GM12874 (cell line): ENCODE measurements around the gene EIF3L.
A peak's percentile ranks its signal among the peaks of the same experiment; 100 is the strongest.

Experiments
- CTCF ChIP-seq: IDR thresholded peaks from 2 replicates; pipeline ENCODE4 v1.5.1; 2011; ENCODE audit warnings: low read depth, mild to moderate bottlenecking, control low read depth, low read length, moderate library complexity; ENCODE audit not compliant: insufficient read depth

The EIF3L gene

DNA sequence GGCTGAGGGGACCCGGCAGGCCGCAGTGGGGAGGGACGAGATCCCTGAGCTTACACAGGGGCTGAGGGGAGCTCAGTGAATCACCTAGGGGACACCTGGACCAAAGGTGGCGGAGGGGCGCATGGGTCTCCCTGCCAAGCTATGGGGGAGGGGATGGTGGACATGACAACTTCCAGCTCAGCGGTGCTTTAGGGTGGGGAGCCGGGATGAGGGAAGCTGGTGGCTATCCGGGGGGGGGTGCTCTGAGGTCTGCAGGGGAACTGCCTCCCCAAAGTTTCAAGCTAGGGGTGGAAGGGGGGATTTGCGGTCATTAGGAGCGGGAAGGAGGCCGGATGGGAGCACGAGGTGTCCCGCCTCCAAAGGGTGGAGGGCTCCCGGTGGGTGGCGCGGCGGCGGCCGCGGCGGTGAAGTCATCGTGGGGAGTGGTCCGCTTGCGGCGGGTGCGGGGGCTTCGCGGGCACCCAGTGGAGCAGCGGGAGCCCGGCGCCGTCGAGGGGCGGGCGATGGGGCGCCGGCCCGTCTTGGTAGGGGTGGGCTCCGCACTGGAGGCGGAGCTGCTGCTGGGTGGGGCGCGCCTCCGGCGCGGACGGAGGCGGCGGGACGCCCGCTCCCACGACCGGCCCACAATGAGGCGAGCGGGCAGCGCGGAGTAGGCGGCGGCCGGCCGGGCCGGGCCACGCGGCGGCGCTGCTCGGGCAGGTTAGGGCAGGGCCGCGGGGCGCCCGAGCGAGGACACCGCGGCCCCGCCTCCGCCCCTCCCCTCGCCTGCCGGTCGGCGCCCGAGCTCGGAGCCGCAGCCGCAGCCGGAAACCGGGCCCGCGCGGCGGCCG lies 56.5 kb downstream of the EIF3L start, which contains the start of gene MICALL1:
Gene MICALL1, plus strand, starts transcription at position 764 of the 830 bp plus-strand sequence. CDS start 126 bp downstream, outside the sequence.
- TF ChIP-seq CTCF, result peak; percentile 34; the same call in 1 of the 2 replicates

GRCh38 chr22:37906364-37907008 lies 57.3 kb downstream of the EIF3L start:
- TF ChIP-seq CTCF, result no peak

GRCh38 chr22:37907036-37907954 lies 58.1 kb downstream of the EIF3L start:
- TF ChIP-seq CTCF, result no peak

DNA sequence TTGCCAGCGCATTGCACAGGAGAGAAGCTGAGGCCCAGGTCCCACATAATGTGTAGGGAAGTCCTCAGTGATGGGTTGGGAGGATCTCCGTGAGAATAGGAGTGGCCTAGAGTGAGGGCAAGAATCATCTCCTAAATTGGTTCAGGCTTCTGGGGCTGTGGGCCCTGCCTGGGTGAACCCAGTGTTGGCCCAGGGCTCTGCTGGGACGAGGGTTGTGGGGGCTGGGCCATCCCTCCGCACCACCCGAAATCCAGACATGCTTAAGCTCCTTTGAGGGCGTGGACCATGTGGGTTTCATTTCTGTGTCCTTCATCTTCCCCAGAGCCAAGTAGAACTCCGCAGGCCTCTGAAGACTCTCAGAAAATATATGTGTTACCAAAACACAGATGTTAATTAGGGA lies 60.5 kb downstream of the EIF3L start:
- no peak for TF ChIP-seq CTCF

DNA sequence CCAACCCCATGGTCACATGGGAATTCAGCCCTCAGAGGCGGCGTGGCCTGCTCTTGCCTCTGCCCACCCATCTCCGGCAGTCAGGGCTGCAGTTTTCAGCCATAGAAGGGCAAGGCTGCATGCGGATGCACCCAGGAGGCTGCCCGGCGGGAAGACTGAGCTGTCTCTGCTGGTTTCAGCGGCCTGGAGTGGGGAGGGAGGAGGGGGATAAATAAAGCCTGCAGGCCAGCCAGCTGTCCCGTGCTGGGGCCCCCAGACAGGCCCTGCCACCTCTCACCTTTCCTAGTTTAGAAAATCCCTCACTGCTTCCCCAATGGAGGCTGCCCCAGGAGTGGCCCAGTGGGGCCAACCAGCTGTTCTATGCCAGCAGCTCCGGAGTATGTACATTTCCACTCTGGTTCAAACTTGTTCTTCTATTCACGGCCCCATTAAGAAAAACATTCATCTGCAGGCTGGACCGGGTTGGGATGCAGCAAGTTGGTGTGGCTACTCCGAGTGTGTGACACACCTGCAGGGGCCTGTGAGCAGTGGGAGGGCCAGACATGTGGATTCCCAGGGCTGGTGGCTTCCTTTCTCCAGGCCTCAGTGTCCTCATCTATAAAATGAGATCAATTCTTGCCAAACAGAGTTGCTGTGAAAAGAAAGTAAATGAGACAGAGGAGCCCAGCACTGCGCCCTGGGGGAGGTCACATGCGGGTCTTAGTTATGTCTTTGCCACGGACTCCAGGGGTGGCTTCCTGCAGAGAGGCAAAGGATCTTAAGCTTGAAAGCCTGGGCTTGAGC lies 61.9 kb downstream of the EIF3L start:
- no peak for TF ChIP-seq CTCF

DNA sequence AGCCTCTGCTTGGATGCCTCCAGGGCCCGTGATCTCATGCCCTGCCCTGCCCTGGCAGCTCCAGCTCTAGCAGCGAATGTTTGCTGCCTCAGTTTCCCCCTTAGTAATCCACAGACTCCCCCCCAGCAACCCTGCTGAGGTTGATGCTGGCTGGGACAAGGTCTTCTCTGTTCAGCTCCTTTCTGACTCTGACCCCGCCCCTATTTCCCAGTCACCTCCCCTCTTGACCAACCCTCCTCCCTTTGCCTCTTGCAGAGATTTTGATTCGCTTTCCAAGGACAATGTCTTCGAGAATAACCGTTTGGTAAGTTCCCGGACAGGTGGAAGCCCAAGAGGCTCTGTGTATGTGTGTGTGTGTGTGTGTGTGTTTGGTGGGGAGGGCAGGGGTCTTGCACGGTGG lies 62.5 kb downstream of the EIF3L start:
- TF ChIP-seq CTCF, result no peak
